Adrenal gland (tissue), 5 donors: ENCODE results near the gene PRKAG3.

Source experiments
- POLR2A ChIP-seq, 2 donors: fragments of 450-650 bp; IDR thresholded peaks; one replicate each; pipeline ENCODE4 v1.6.1; 2017; ENCODE audit warnings: antibody characterized with exemption in 2 of 2, mild to moderate bottlenecking in 2 of 2, moderate library complexity in 1 of 2
- TF ChIP-seq, protein P1 (sequence below), 6 experiments: fragments of 450-650 bp in 4 of 6; fragments of 200-600 bp in 2 of 6; sonication (generic) in 1 of 6; IDR thresholded peaks; 1 replicate in 5 of 6; 2 replicates in 1 of 6; pipeline versions ENCODE4 v1.5.1 to v1.8.0; 2016 to 2021; ENCODE audit warnings: antibody characterized with exemption in 6 of 6, mild to moderate bottlenecking in 2 of 6, moderate library complexity in 1 of 6
- donor health status: DM: no; HTN: no; CAD: no.

DNA sequence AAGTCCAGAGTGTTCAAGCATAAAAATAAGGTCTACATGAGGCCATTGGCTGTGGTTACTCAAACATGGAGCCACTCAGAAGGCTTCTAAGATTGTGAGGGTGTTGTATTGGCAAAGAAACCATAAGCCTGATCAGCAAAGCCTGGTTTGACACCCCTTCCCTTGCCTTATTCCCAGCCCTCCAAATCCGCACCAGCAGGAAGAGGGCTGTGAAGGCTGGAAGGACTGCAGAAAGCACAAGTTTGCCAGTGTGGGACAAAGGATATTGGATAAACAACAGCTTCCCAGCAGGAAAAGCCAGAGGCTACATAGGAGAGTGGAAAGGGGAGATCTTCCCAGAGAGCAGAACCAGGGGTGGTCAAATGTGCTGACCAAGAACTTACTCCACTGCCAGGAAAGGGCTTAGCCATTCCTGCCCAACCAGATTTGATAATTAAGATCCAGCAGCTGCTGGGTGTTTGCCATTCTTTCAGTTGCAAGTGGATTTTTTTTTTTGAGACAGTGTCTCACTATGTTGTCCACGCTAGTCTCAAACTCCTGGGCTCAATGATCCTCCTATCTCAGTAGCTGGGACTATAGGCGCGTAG, 1.5 kb upstream of the PRKAG3 start:
- TF ChIP-seq, protein P1, sequence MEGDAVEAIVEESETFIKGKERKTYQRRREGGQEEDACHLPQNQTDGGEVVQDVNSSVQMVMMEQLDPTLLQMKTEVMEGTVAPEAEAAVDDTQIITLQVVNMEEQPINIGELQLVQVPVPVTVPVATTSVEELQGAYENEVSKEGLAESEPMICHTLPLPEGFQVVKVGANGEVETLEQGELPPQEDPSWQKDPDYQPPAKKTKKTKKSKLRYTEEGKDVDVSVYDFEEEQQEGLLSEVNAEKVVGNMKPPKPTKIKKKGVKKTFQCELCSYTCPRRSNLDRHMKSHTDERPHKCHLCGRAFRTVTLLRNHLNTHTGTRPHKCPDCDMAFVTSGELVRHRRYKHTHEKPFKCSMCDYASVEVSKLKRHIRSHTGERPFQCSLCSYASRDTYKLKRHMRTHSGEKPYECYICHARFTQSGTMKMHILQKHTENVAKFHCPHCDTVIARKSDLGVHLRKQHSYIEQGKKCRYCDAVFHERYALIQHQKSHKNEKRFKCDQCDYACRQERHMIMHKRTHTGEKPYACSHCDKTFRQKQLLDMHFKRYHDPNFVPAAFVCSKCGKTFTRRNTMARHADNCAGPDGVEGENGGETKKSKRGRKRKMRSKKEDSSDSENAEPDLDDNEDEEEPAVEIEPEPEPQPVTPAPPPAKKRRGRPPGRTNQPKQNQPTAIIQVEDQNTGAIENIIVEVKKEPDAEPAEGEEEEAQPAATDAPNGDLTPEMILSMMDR (IDR thresholded peaks at IDR 0.05): no peak
- no peak for TF ChIP-seq POLR2A (IDR thresholded peaks at IDR 0.05)
